DOHH2 (cell line): ENCODE data around the gene RBP5.

Experiments
- H3F3A ChIP-seq: fragments of 200-600 bp; sonication (generic), shearing (Covaris generic); 2 replicates; pipeline ENCODE4 v1.6.0; 2016; ENCODE audit warnings: antibody characterized with exemption, mild to moderate bottlenecking; ENCODE audit not compliant: control insufficient read depth, insufficient read depth
- H3K27ac ChIP-seq: fragments of 200-600 bp; sonication (generic); 2 replicates; pipeline ENCODE4 v1.5.1; 2014; ENCODE audit warnings: low read depth, mild to moderate bottlenecking, low read length, moderate library complexity
- H3K27me3 ChIP-seq: fragments of 200-600 bp; sonication (generic); 2 replicates; pipeline ENCODE4 v1.6.1; 2014; ENCODE audit warnings: mild to moderate bottlenecking, low read length, mixed read lengths; ENCODE audit not compliant: control insufficient read depth
- H3K36me3 ChIP-seq: fragments of 200-600 bp; sonication (generic); 2 replicates; pipeline ENCODE4 v1.6.1; 2014; ENCODE audit warnings: mild to moderate bottlenecking, low read length, moderate library complexity, mixed read lengths; ENCODE audit not compliant: control insufficient read depth
- H3K4me1 ChIP-seq: fragments of 200-600 bp; sonication (generic); 2 replicates; pipeline ENCODE4 v1.6.1; 2014; ENCODE audit warnings: mild to moderate bottlenecking, low read length, mixed read lengths; ENCODE audit not compliant: control insufficient read depth
- H3K4me2 ChIP-seq: fragments of 200-600 bp; sonication (generic); 2 replicates; pipeline ENCODE4 v1.6.0; 2014; ENCODE audit warnings: mild to moderate bottlenecking, low read length, moderate library complexity
- H3K4me3 ChIP-seq: fragments of 200-600 bp; sonication (generic); 2 replicates; pipeline ENCODE4 v1.5.1; 2014; ENCODE audit warnings: mild to moderate bottlenecking, low read length, mixed read lengths
- H3K79me2 ChIP-seq: fragments of 200-600 bp; sonication (generic); 2 replicates; pipeline ENCODE4 v1.6.1; 2014; ENCODE audit warnings: mild to moderate bottlenecking, low read length, mixed read lengths; ENCODE audit not compliant: control insufficient read depth
- H3K9me2 ChIP-seq: fragments of 200-600 bp; sonication (generic); replicated peaks from 2 replicates; pipeline ENCODE4 v1.6.1; 2014; ENCODE audit warnings: mild to moderate bottlenecking, low read length, mixed read lengths; ENCODE audit not compliant: control insufficient read depth
- H3K9me3 ChIP-seq: fragments of 200-600 bp; sonication (generic); 2 replicates; pipeline ENCODE4 v1.6.1; 2014; ENCODE audit warnings: antibody characterized with exemption, low read length, mixed read lengths; ENCODE audit not compliant: control insufficient read depth, insufficient read depth
- H4K20me1 ChIP-seq: fragments of 200-600 bp; sonication (generic); 2 replicates; pipeline ENCODE4 v1.6.0; 2014; ENCODE audit warnings: low read depth, mild to moderate bottlenecking, antibody characterized with exemption, low read length, moderate library complexity; ENCODE audit not compliant: control insufficient read depth, insufficient read depth
- EZH2phosphoT487 ChIP-seq: fragments of 200-600 bp; sonication (generic); IDR thresholded peaks from 2 replicates; pipeline ENCODE4 v1.6.1; 2017; ENCODE audit warnings: borderline replicate concordance, mild to moderate bottlenecking, antibody characterized with exemption, low read length, moderate library complexity, mixed read lengths
- TF ChIP-seq, protein P1 (sequence below): fragments of 200-600 bp; sonication (generic); IDR thresholded peaks from one replicate; pipeline ENCODE4 v1.5.1; 2014; ENCODE audit warnings: antibody characterized with exemption, mild to moderate bottlenecking, low read depth, low read length; ENCODE audit not compliant: poor library complexity, severe bottlenecking

The RBP5 gene

DNA sequence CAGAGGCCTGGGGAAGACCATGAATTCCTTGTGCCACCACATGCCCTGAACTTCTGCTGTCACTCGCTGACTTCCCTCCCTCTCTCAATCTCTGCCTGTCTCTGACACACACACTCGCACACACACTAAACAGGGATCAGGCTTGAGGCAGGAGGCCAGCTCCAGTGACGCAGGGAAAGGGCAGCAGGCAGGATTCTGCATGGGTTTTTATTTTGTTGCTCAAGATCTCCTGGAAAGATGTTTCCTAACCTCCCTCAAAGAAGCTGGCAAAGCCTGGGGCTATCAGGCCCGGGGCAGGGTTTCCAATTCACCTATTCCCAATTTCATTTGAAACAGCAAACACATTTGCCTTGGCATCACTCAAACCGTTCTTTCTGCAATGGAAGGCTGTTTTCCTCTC is 33.1 kb upstream of the RBP5 start:
- TF ChIP-seq, protein P1, sequence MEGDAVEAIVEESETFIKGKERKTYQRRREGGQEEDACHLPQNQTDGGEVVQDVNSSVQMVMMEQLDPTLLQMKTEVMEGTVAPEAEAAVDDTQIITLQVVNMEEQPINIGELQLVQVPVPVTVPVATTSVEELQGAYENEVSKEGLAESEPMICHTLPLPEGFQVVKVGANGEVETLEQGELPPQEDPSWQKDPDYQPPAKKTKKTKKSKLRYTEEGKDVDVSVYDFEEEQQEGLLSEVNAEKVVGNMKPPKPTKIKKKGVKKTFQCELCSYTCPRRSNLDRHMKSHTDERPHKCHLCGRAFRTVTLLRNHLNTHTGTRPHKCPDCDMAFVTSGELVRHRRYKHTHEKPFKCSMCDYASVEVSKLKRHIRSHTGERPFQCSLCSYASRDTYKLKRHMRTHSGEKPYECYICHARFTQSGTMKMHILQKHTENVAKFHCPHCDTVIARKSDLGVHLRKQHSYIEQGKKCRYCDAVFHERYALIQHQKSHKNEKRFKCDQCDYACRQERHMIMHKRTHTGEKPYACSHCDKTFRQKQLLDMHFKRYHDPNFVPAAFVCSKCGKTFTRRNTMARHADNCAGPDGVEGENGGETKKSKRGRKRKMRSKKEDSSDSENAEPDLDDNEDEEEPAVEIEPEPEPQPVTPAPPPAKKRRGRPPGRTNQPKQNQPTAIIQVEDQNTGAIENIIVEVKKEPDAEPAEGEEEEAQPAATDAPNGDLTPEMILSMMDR = no peak
- no peak for TF ChIP-seq EZH2phosphoT487
- no peak overlapping the region for H3K4me2 ChIP-seq

DNA sequence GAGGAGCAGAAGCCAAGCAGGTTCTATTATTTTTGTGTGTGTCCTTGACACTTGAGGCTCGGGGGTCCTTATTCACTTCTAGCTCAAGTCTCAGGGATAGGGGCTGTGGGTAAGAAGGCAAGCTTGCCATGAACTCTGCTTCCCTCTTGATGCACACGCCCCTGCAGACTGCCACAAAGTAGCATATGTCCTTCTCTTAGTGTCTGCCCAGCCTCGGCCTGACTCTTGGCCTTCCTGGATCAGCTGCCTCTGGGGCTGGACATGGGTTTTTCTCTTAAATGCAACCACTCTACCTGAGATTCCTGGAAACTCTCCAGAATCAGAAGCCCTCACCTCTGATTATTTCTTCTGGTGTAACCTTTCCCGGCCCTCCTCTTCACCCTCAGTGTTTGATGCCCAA is 32.6 kb upstream of the RBP5 start:
- no peaks in the 10 kb centered on the region for H3K79me2 ChIP-seq

More for the DNA sequence above, 33.1 kb upstream of the RBP5 start:
- H3K36me3 ChIP-seq = no peaks in the 10 kb centered on the region
- no peaks in the 10 kb centered on the region; the same call in 1 of the 2 replicates for H3K9me3 ChIP-seq
- no peaks in the 10 kb centered on the region for H3K9me2 ChIP-seq
- no peaks in the 10 kb centered on the region for H3K27me3 ChIP-seq
- H4K20me1 ChIP-seq = no peaks in the 10 kb centered on the region
- H3K4me1 ChIP-seq = no peaks in the 10 kb centered on the region
- no peaks in the 10 kb centered on the region for H3F3A ChIP-seq
- H3K27ac ChIP-seq = no peak overlapping the region
- H3K79me2 ChIP-seq = no peaks in the 10 kb centered on the region
- H3K4me3 ChIP-seq = no peak overlapping the region

DNA sequence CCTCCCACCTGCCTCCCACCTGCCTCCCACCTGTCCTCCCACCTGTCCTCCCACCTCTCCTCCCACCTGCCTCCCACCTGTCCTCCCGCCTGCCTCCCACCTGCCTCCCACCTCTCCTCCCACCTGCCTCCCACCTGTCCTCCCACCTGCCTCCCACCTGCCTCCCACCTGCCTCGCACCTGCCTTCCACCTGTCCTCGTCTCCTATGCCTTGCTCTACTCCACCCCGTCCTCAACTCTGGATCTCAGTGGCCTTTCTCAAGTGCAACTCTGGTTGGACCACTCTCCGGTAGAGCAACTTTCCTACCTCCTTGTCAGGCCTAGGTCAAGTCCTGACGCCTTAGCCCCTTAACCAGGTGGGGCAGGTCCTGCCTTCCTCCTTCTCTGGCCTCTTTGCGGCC is 31.5 kb upstream of the RBP5 start:
- H3K27ac ChIP-seq = no peak overlapping the region
- no peaks in the 10 kb centered on the region for H3K9me3 ChIP-seq
- H3K4me1 ChIP-seq = no peaks in the 10 kb centered on the region
- no peaks in the 10 kb centered on the region for H3K27me3 ChIP-seq
- no peaks in the 10 kb centered on the region for H3K36me3 ChIP-seq
- no peak for TF ChIP-seq EZH2phosphoT487
- TF ChIP-seq, protein P1 = no peak
- H3K79me2 ChIP-seq = no peaks in the 10 kb centered on the region
- no peak overlapping the region for H3K4me3 ChIP-seq
- H4K20me1 ChIP-seq = no peaks in the 10 kb centered on the region
- H3K4me2 ChIP-seq = no peak overlapping the region
- no peaks in the 10 kb centered on the region for H3K9me2 ChIP-seq
- H3F3A ChIP-seq = no peaks in the 10 kb centered on the region

More for the DNA sequence above, 32.6 kb upstream of the RBP5 start:
- H3K27me3 ChIP-seq = no peaks in the 10 kb centered on the region
- H3K36me3 ChIP-seq = no peaks in the 10 kb centered on the region
- no peak overlapping the region for H3K4me3 ChIP-seq
- no peaks in the 10 kb centered on the region for H3K9me2 ChIP-seq
- no peak overlapping the region for H3K27ac ChIP-seq
- TF ChIP-seq, protein P1 = no peak
- no peak for TF ChIP-seq EZH2phosphoT487
- H3K9me3 ChIP-seq = no peaks in the 10 kb centered on the region
- no peaks in the 10 kb centered on the region for H4K20me1 ChIP-seq
- H3F3A ChIP-seq = no peaks in the 10 kb centered on the region
- H3K4me2 ChIP-seq = no peak overlapping the region
- no peaks in the 10 kb centered on the region for H3K4me1 ChIP-seq
